ENCODE data around the gene LTA.

The LTA gene

DNA sequence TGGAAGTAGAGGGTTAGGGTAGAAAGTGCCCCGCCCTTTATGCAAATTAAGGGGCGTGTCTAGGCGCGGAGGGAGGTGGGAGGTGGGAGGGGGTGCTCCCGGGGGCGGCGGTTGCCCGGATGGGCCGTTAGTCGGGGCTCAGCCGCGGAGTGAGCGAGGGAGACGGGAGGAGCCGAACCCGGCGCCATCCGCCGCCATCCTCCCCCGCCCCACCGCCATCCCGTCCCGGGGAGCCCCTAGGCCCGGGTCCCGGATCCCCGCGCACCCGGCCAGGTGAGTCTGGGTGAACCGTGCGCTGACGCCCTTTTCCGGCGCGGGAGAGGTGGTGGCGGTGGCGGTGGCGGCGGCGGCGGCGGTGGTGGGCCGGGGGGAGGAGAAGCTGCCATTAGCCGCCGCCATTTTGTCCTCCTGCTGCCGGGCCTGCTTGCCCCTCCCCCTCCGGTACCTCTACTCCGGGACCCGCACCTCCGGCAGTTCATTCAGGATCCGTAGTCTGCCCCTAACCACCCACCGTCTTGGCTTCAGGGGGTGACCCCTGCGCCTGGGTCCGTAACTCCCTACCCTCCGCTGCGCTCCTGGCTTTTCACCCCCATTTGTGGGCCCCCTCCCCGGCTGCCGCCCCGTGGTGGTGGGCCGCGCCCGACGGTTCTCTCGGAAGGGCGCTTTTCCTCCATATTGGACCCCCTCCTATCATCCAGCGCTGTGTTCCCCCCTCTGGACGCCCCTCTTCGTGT, 48.7 kb downstream of the LTA start, which contains the start of gene PRRC2A:
TSS of gene PRRC2A (plus strand) at position 130 of the 734 bp plus-strand sequence. CDS start 2,075 bp downstream, outside the sequence.
- H3K4me3 ChIP-seq (ENCODE audit: low read length), result peak within 1 kb of the TSS; percentile 80
- no peak for TF ChIP-seq CTCF (conservative IDR thresholded peaks at IDR 0.05; ENCODE audit: low read depth, low read length)
- no peak for DNase-seq (ENCODE audit: low read depth)

GRCh38 chr6:31621320-31621939, 49.3 kb downstream of the LTA start:
- DNase-seq (ENCODE audit: low read depth), result no peak

DNA sequence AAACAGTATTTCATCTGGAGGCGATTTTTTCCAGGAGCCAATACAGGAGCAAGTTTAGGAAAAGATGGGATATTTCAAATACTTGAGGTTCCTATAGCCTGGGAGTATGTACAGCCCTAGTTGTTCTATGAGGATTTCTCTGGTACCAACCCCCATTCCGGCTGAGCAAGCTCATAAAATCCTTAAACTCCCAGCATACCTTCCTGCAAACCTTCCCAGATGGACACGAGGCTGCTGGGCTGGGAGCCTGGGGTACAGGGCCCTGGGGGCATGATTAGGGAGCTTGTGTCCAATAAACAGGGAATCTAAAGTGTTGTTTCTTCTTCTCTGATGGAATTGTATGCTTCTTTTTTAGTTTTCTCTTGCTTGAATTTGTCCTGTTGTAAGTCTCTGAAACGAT, 49.9 kb downstream of the LTA start:
- no peak for DNase-seq (ENCODE audit: low read depth)
- peak overlapping the region; percentile 80 for H3K4me3 ChIP-seq (ENCODE audit: low read length)
- TF ChIP-seq CTCF (conservative IDR thresholded peaks at IDR 0.05; ENCODE audit: low read depth, low read length), result no peak

More at GRCh38 chr6:31621320-31621939, 49.3 kb downstream of the LTA start:
- no peak for TF ChIP-seq CTCF (conservative IDR thresholded peaks at IDR 0.05; ENCODE audit: low read depth, low read length)
- peak overlapping the region; percentile 80 for H3K4me3 ChIP-seq (ENCODE audit: low read length)

DNA sequence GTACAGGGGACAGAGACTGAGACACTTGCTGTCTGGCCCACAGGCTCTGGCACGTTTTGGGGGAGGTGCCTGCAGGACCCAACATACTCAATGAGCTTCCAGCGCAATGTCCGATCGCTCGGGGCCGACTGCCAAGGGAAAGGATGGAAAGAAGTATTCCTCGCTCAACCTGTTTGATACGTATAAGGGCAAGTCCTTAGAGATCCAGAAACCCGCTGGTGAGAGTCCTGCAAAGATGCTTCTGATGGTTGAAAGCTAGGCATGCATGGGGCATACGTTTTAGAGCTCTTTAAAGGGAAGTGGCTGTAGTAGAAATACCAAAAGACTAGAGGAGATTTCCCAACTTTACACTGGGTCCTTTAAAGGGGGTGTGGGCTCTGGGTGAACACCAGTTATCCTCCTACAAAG, 50.6 kb downstream of the LTA start:
- no peak for TF ChIP-seq CTCF (conservative IDR thresholded peaks at IDR 0.05; ENCODE audit: low read depth, low read length)
- DNase-seq (ENCODE audit: low read depth), result no peak
- peak overlapping the region; percentile 80 for H3K4me3 ChIP-seq (ENCODE audit: low read length)
